Thyroid gland (tissue), 4 donors: Measurements from ENCODE around the gene ZNF80.

ENCODE experiments used
- POLR2A ChIP-seq, 2 donors: fragments of 450-650 bp; IDR thresholded peaks; one replicate each; pipeline ENCODE4 v1.6.1; 2017; ENCODE audit warnings: antibody characterized with exemption in 2 of 2, mild to moderate bottlenecking in 2 of 2, moderate library complexity in 1 of 2
- TF ChIP-seq, protein P1 (sequence below), 6 experiments: fragments of 200-600 bp in 3 of 6; fragments of 450-650 bp in 3 of 6; sonication (generic) in 3 of 6; IDR thresholded peaks; one replicate each; pipeline ENCODE4 v1.5.1; 2016 to 2019; ENCODE audit warnings: antibody characterized with exemption in 6 of 6, mild to moderate bottlenecking in 2 of 6, inconsistent platforms in 1 of 6, moderate library complexity in 1 of 6

DNA sequence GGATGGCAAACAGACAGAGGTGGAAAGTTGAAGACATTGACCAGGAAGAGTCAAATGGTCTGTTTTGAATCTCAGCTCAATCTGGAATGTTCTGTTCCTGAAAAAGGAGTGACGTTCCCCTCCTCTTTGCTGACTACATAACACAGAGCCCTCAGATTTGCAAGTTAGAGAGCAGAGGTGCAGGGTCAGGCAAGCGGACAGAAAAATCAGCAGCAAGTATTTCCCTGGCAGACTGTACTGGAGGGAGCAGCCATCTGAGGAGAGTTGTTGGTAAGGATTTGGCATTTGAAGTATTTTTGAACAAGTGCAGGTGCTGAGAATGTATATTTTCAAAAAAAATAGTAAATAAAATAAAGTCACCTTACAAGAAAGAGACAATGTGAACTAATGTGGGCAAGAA, 17.6 kb downstream of the ZNF80 start:
- TF ChIP-seq, protein P1, sequence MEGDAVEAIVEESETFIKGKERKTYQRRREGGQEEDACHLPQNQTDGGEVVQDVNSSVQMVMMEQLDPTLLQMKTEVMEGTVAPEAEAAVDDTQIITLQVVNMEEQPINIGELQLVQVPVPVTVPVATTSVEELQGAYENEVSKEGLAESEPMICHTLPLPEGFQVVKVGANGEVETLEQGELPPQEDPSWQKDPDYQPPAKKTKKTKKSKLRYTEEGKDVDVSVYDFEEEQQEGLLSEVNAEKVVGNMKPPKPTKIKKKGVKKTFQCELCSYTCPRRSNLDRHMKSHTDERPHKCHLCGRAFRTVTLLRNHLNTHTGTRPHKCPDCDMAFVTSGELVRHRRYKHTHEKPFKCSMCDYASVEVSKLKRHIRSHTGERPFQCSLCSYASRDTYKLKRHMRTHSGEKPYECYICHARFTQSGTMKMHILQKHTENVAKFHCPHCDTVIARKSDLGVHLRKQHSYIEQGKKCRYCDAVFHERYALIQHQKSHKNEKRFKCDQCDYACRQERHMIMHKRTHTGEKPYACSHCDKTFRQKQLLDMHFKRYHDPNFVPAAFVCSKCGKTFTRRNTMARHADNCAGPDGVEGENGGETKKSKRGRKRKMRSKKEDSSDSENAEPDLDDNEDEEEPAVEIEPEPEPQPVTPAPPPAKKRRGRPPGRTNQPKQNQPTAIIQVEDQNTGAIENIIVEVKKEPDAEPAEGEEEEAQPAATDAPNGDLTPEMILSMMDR (IDR thresholded peaks at IDR 0.05), result no peak
- peak in 1 of 2 donors; percentile 29 for TF ChIP-seq POLR2A (IDR thresholded peaks at IDR 0.05)
